ENCODE measurements around the gene LIMD2. TPM values are rescaled to one million over a fixed set of nuclear protein-coding genes. Genes with fewer than 3 reads are reported as not detected.

Gene LIMD2
- total RNA-seq, 2 experiments from 2014 or later = 119 to 127 TPM

DNA sequence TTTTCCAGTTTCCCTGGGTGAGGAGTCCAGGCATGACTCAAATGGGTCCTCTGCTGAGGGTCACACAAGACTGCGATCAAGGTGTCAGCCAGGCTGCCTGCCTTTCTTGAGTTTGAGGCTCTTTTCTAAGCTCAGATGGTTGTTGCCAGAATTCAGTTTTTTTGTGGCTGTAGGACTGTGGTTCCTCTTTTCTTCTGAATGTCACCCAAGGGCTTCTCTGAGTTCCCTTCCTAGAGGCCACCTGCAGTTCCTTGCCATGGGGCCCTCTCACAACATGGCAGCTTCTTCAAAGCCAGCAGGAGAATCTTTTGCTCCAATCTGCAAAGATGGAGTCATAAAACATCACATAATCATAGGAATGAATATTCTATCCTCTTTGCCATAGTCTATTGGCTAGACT, 17.5 kb downstream of the LIMD2 start:
- Mint-ChIP-seq H3K36me3 (ENCODE audit: low read depth) (peaks cover 8% of the 10 kb centered on the region), H3K4me3 (no peak overlapping the region), H3K4me1 (peaks cover 16% of the 10 kb centered on the region), H3K27ac (no peak overlapping the region), H3K9me3 (ENCODE audit: low read depth) (no peaks in the 10 kb centered on the region), H3K27me3 (no peaks in the 10 kb centered on the region)
- intact Hi-C loops (cut with DNase I, micrococcal nuclease) = no loop called here
- no peak for ATAC-seq
- no peak for DNase-seq
- ChIA-PET CTCF (interaction anchor here (0.6 to 1.3 kb wide), 5 partner anchors 16 to 257 kb away, joined by 3 to 6 read pairs (median 3); no protein-coding TSS in a partner anchor), POLR2A (no interaction called here)

DNA sequence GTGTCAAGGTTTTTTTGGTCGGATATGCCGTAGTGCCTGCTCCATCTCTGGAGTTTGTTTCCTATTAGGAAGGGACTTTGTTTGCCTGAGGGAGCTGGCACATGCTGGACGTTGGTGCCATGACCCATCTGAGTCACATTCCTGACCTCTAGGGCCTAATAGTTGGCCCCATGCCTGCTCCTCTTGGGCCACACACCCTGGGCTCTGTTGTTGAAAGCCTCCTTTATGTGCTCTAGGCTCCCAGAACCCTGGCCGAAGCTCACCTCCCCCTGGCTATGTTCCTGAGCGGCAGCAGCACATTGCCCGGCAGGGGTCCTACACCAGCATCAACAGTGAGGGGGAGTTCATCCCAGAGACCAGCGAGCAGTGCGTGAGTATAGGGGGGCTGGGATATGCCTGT, 18.4 kb downstream of the LIMD2 start:
- CTCF ChIA-PET = interaction anchor here (1.1 to 1.4 kb wide), 2 partner anchors 70 to 80 kb away, joined by 4 to 5 read pairs; no protein-coding TSS in a partner anchor
- Mint-ChIP-seq H3K4me1 (peaks cover 14% of the 10 kb centered on the region), H3K9me3 (ENCODE audit: low read depth) (no peaks in the 10 kb centered on the region), H3K27me3 (no peaks in the 10 kb centered on the region), H3K36me3 (ENCODE audit: low read depth) (peaks cover 8% of the 10 kb centered on the region), H3K4me3 (no peak overlapping the region), H3K27ac (no peak overlapping the region)
- DNase-seq = no peak
- POLR2A ChIA-PET = no interaction called here
- ATAC-seq = no peak
- intact Hi-C loops (cut with DNase I, micrococcal nuclease) = no loop called here

DNA sequence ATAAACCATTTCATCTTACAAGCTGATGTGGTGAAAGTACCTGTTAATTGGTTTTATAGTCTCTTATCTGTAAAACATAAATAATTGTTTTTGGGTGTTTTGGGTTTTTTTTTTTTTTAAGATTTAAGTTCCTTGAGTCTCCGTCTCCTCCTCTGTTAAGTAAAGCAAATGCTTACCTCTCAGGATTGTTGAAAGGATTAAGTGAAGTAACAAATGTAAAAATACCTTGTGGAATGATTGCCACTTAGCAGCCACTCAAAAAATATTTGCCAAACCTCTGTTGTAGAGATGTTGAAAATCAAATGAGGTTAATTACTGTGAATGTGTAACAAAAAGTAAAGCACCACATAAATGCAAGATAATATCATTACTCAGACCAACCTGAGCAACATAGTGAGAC, 19.2 kb downstream of the LIMD2 start:
- ATAC-seq = no peak
- intact Hi-C loops (cut with DNase I, micrococcal nuclease) = no loop called here
- no peaks in the 10 kb centered on the region for H3K9me3 Mint-ChIP-seq (ENCODE audit: low read depth)
- H3K4me1 Mint-ChIP-seq = peaks cover 9% of the 10 kb centered on the region
- DNase-seq = no peak
- H3K27me3 Mint-ChIP-seq = no peaks in the 10 kb centered on the region
- peaks cover 3% of the 10 kb centered on the region for H3K36me3 Mint-ChIP-seq (ENCODE audit: low read depth)
- POLR2A ChIA-PET = no interaction called here
- H3K4me3 Mint-ChIP-seq = no peak overlapping the region
- CTCF ChIA-PET = interaction anchor here (0.9 to 1.4 kb wide), 3 partner anchors 14 to 81 kb away, joined by 4 to 7 read pairs (median 5); no protein-coding TSS in a partner anchor
- H3K27ac Mint-ChIP-seq = no peak overlapping the region

DNA sequence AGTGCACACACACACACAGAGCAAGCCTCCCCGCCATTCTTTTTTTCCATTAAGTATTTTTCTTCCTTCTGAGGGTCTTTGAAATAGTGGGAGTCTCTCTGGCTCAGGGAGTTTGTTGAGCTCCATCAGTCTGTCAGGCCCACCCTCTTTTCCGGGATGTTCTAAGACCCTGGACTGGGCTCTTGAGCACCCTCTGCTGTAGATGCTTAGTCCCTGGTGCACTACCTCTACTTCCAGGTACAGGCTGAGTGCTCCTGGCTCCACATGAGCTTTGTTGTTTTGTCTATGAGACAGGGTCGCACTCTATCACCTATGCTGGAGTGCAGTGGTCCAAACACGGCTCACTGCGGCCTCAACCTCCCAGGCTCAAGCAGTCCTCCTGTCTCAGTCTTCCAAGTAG, 20.7 kb downstream of the LIMD2 start:
- Mint-ChIP-seq H3K4me3 (no peak overlapping the region), H3K4me1 (peaks cover 8% of the 10 kb centered on the region), H3K36me3 (ENCODE audit: low read depth) (peaks cover 1% of the 10 kb centered on the region), H3K9me3 (ENCODE audit: low read depth) (no peaks in the 10 kb centered on the region), H3K27me3 (no peaks in the 10 kb centered on the region), H3K27ac (no peak overlapping the region)
- POLR2A ChIA-PET = no interaction called here
- intact Hi-C loops (cut with DNase I, micrococcal nuclease) = loop anchor here in 1 of 2 experiments (5.0 kb wide), 1 partner anchor 252 kb away; no protein-coding TSS in a partner anchor
- CTCF ChIA-PET = interaction anchor here (0.7 to 1.0 kb wide), 2 partner anchors 28 to 179 kb away, joined by 3 read pairs; no protein-coding TSS in a partner anchor
- no peak for ATAC-seq
- DNase-seq = no peak

DNA sequence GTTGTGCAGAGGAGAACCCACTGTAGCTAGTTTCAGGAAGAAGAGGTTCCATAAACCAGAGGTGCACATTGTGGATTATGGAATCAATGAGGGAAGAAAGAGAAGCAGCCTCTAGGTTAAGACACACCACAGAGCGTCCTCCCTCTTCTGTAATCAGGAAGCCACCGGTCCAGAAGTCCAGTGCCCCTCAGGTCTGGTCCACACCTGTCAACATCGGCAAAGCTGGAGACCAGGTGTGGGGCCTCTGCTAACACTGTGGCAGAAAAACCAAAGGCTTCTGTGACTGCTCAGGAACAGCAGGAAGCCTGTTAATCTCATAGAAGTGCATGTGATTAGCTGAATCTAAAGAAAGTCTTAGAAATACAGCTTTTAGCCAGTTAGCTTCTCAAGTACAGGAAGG, 23.3 kb downstream of the LIMD2 start:
- intact Hi-C loops (cut with DNase I, micrococcal nuclease) = loop anchor here in 1 of 2 experiments (5.0 kb wide), 1 partner anchor 249 kb away; no protein-coding TSS in a partner anchor
- POLR2A ChIA-PET = interaction anchor here (0.5 kb wide), 1 partner anchor 39 kb away, joined by 7 read pairs; no protein-coding TSS in a partner anchor
- no peak overlapping the region for H3K4me3 Mint-ChIP-seq
- CTCF ChIA-PET = interaction anchor here (0.6 to 1.8 kb wide), 6 partner anchors 20 to 251 kb away, joined by 3 to 6 read pairs (median 5); no protein-coding TSS in a partner anchor
- no peaks in the 10 kb centered on the region for H3K9me3 Mint-ChIP-seq (ENCODE audit: low read depth)
- no peak for DNase-seq
- no peak overlapping the region for H3K27ac Mint-ChIP-seq
- peaks cover 11% of the 10 kb centered on the region for H3K4me1 Mint-ChIP-seq
- H3K36me3 Mint-ChIP-seq (ENCODE audit: low read depth) = peaks cover 3% of the 10 kb centered on the region
- no peak for ATAC-seq
- H3K27me3 Mint-ChIP-seq = no peaks in the 10 kb centered on the region

DNA sequence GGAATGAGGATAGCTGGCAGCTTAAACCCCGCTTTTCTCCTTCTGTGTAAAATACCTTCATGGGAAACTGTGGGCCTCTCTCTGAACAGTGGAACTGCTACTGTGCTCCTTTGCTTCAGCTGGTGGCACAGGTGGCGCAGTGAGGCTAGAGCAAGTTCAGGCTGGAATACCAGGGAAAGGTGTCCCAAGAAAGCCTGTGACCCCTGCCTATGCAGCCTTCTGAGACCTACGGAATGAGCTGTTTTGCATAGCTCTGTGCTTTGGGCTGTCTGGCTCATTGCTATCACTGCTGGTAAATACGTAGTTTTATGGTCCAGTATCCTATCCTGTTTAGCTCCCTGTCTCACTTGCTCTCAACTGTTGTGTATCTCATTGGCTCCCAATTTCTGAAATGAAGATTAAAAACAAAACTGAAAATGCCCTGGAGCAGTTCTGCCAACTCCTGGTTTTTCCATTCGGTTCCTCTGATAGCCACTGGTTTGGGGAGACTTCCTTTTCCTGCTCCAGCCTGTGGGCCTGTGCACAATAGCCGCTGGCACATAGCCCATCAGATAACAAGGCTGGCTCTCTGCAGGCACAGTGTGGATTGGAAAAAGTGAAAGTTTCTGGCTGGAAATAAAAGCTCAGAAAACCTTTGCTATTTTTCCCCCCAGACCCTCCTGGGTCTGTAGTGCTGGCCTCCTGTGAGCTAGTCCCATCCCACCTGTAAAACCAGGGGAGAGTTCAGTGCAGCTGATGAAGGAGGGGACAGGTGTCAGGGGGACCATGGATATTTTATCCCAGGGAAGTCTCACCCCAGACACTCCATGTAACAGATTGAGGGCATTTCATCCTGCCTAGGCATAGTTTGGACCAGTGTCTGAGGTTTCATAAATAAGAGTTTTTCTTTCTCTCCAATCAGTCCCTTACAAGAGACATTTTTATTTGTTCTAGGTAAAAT, 24.0 kb downstream of the LIMD2 start:
- no peak for ATAC-seq

DNA sequence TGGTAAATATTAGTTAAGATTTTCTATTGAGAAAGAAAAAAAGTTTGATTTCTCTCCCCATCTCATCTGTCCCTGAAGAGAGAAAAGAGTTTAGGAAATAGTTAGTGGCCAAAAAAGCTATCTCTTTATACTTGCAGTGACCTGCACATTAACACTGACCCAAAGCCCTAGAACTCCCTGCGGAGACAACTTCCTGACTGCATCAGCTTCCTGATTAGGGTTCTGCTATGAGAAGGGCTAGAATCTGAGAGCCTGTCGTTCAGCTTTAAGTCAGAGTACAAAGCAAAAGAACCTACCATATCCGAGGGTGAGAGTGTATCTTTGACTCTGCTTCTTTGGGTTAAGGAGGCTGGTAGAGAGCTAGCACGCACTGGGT, 24.7 kb downstream of the LIMD2 start:
- Mint-ChIP-seq H3K27ac (no peak overlapping the region), H3K9me3 (ENCODE audit: low read depth) (no peaks in the 10 kb centered on the region)
- CTCF ChIA-PET = interaction anchor here (1.2 to 2.1 kb wide), 6 partner anchors 9 to 268 kb away, joined by 3 to 7 read pairs (median 4); no protein-coding TSS in a partner anchor

More for the DNA sequence above, 24.0 kb downstream of the LIMD2 start:
- H3K4me1 Mint-ChIP-seq = peaks cover 8% of the 10 kb centered on the region
- POLR2A ChIA-PET = interaction anchor here (0.6 kb wide), 1 partner anchor 164 kb away, joined by 3 read pairs; no protein-coding TSS in a partner anchor
- no peaks in the 10 kb centered on the region for H3K27me3 Mint-ChIP-seq
- H3K27ac Mint-ChIP-seq = no peak overlapping the region
- intact Hi-C loops (cut with DNase I, micrococcal nuclease) = loop anchor here in 1 of 2 experiments (5.0 kb wide), 1 partner anchor 249 kb away; no protein-coding TSS in a partner anchor
- CTCF ChIA-PET = interaction anchor here (0.9 to 2.1 kb wide), 8 partner anchors 8 to 269 kb away, joined by 3 to 7 read pairs (median 4); no protein-coding TSS in a partner anchor
- no peaks in the 10 kb centered on the region for H3K9me3 Mint-ChIP-seq (ENCODE audit: low read depth)
- DNase-seq = no peak
- no peak overlapping the region for H3K4me3 Mint-ChIP-seq
- peaks cover 2% of the 10 kb centered on the region for H3K36me3 Mint-ChIP-seq (ENCODE audit: low read depth)

DNA sequence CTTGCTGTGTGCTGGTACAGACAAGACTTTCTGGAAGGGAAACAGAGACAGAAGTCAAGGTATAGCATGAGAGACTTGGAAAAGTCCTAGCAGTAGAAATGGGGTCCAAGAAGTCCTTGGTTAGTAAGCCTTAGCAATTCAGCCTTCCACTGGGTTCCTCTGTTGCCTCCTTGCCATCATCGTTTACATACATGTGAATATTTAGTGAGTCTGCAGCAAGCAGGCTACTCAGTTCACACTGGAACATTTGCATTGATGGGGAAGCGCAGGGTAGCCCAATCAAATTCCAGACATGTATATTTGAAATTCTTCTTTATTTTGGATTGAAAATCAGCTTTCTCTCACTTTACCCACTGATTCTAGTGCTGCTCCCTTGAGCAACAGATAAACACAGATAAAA, 27.1 kb downstream of the LIMD2 start:
- no peak for ATAC-seq
- Mint-ChIP-seq H3K27ac (no peak overlapping the region), H3K27me3 (no peaks in the 10 kb centered on the region), H3K36me3 (ENCODE audit: low read depth) (peaks cover 9% of the 10 kb centered on the region), H3K4me1 (peaks cover 6% of the 10 kb centered on the region), H3K9me3 (ENCODE audit: low read depth) (no peaks in the 10 kb centered on the region), H3K4me3 (no peak overlapping the region)
- intact Hi-C loops (cut with DNase I, micrococcal nuclease) = no loop called here
- DNase-seq = no peak
- ChIA-PET POLR2A (no interaction called here), CTCF (interaction anchor here (0.7 kb wide), 1 partner anchor 239 kb away, joined by 3 read pairs; no protein-coding TSS in a partner anchor)

More for the DNA sequence above, 24.7 kb downstream of the LIMD2 start:
- peaks cover 6% of the 10 kb centered on the region for H3K36me3 Mint-ChIP-seq (ENCODE audit: low read depth)
- intact Hi-C loops (cut with DNase I, micrococcal nuclease) = loop anchor here in 1 of 2 experiments (5.0 kb wide), 1 partner anchor 248 kb away; no protein-coding TSS in a partner anchor
- H3K4me3 Mint-ChIP-seq = no peak overlapping the region
- no peaks in the 10 kb centered on the region for H3K27me3 Mint-ChIP-seq
- POLR2A ChIA-PET = no interaction called here
- DNase-seq (no peak), ATAC-seq (no peak)
- H3K4me1 Mint-ChIP-seq = peaks cover 6% of the 10 kb centered on the region

DNA sequence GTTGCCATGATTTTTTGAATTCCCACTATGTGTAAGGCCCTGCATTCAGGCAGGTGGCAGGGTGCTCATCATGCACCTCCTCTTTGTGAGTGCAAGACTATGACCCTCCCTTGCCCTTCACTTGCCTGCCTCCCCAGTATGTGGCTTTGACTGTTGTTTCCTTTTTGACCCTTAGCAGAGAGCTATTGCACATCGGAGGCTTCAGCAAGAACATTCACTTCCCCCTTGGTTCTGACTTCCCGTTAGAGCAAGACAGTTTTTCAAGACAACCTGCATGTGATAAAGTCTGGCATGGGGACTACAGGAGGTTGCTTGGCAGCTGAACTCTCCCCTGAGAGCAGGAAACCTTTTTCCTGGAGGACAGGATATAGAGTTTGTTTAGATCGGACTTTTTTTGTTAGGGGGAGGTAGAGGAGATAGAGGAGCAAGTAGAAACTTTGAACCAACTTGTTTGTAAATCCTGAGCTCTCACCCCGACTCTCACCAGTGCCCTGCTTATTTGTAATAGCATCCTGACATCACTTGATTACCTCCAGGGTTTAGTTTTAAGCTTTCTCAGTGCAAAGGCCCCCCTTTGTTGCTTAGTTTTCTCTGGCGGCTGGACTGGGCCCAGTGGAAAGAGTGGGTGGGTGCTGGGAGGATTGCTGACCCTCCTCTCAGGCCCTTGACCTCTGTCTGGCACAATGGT, 34.3 kb downstream of the LIMD2 start:
- peaks cover 7% of the 10 kb centered on the region for H3K4me1 Mint-ChIP-seq
- no peaks in the 10 kb centered on the region for H3K9me3 Mint-ChIP-seq (ENCODE audit: low read depth)
- peak overlapping the region; percentile 43 for H3K27ac Mint-ChIP-seq
- H3K36me3 Mint-ChIP-seq (ENCODE audit: low read depth) = peaks cover 18% of the 10 kb centered on the region
- ATAC-seq (no peak), DNase-seq (no peak)
- CTCF ChIA-PET = interaction anchor here (0.6 to 1.7 kb wide), 5 partner anchors 14 to 240 kb away, joined by 3 to 7 read pairs (median 3); no protein-coding TSS in a partner anchor
- no peaks in the 10 kb centered on the region for H3K27me3 Mint-ChIP-seq
- intact Hi-C loops (cut with DNase I, micrococcal nuclease) = no loop called here
- POLR2A ChIA-PET = no interaction called here
- H3K4me3 Mint-ChIP-seq = no peak overlapping the region

DNA sequence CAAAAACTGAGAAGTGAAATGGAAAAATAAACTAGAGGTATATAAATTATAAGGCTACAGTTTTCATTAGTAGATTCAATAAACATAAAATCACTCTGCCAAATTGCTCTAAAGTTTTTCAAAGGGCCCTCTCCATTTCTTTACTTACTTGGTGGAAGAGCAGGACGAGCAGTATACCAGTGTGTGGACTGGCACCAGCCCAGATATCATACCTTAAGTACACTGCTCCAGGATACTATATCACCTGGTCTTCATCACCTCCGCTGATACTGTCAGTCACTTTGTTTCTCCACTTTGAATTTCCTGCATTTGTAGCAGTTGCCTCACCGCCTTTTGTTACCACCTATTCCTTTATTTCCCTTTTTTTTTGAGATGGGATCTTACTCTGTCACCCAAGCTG, 40.1 kb downstream of the LIMD2 start:
- intact Hi-C loops (cut with DNase I, micrococcal nuclease) = no loop called here
- Mint-ChIP-seq H3K27ac (no peak overlapping the region), H3K4me3 (no peak overlapping the region), H3K4me1 (peaks cover 3% of the 10 kb centered on the region), H3K27me3 (no peaks in the 10 kb centered on the region), H3K9me3 (ENCODE audit: low read depth) (no peaks in the 10 kb centered on the region), H3K36me3 (ENCODE audit: low read depth) (peaks cover 14% of the 10 kb centered on the region)
- CTCF ChIA-PET = interaction anchor here (0.9 kb wide), 1 partner anchor 16 kb away, joined by 4 read pairs; no protein-coding TSS in a partner anchor
- no peak for DNase-seq
- no peak for ATAC-seq
- POLR2A ChIA-PET = no interaction called here

DNA sequence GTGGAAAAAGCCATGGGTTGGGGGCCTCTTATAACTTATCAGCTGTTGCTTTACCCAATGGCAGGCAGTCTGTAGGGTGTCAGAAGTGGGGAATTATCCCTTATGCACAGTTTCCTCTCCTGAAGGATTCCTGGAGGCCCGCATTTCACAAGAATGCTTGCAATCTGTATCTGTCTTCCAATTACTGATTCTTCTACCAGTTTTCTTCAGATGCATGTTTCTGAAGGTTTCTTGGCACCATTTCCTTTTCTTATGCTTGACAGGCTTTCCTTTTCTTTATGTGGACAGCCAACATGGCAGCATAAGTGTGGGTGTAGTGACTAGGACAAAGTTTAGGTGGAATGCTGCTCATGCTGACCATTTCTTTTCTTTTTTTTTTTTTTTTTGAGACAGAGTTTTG, 41.6 kb downstream of the LIMD2 start:
- no peak for DNase-seq
- no peaks in the 10 kb centered on the region for H3K27me3 Mint-ChIP-seq
- H3K4me1 Mint-ChIP-seq = no peaks in the 10 kb centered on the region
- no peaks in the 10 kb centered on the region for H3K9me3 Mint-ChIP-seq (ENCODE audit: low read depth)
- peaks cover 13% of the 10 kb centered on the region for H3K36me3 Mint-ChIP-seq (ENCODE audit: low read depth)
- H3K4me3 Mint-ChIP-seq = no peak overlapping the region
- CTCF ChIA-PET = interaction anchor here (1.1 to 1.4 kb wide), 2 partner anchors 22 to 38 kb away, joined by 3 read pairs; no protein-coding TSS in a partner anchor
- intact Hi-C loops (cut with DNase I, micrococcal nuclease) = no loop called here
- POLR2A ChIA-PET = no interaction called here
- ATAC-seq = no peak
- no peak overlapping the region for H3K27ac Mint-ChIP-seq

Data from activated CD4-positive, alpha-beta T cell treated with anti-CD3 and anti-CD28 coated beads for 36 hours (primary cell).